PC-3 (cell line): ENCODE measurements around the gene BTBD16. TPM values are rescaled to one million over a fixed set of nuclear protein-coding genes. Genes with fewer than 3 reads are reported as not detected.

ENCODE experiments used
- ATAC-seq: fragments of 200-7000 bp; cut with Tn5 transposase; 2 replicates; pipeline ENCODE4 v1.9.1; 2020; ENCODE audit warnings: mild to moderate bottlenecking, moderate library complexity
- BruUV-seq: library from RNA; stranded (reverse); fragments of 400-500 nt; replicated peaks from 2 replicates; lab custom pipeline; 2021; lab: Mats Ljungman, UMichigan
- CTCF ChIA-PET: fragments of 300-600 bp; sonication (Branson Sonifier 250); formaldehyde crosslinking; loops from one replicate; lab custom pipeline; 2022; ENCODE audit warnings: antibody characterized with exemption; lab: Charles Lee
- POLR2A ChIA-PET: fragments of 300-600 bp; sonication (Branson Sonifier 250); formaldehyde crosslinking; loops from one replicate; lab custom pipeline; 2022; ENCODE audit warnings: antibody characterized with exemption; ENCODE audit not compliant: unreplicated experiment; lab: Charles Lee
- DNase-seq: peaks from one replicate; pipeline ENCODE4 v3.0.0-alpha.2; 2015
- H2AFZ ChIP-seq: fragments of 300-600 bp; sonication (generic); 2 replicates; pipeline ENCODE4 v1.6.0; 2016; ENCODE audit warnings: antibody characterized with exemption, low read length
- H3F3A ChIP-seq: fragments of 300-600 bp; sonication (generic); one replicate; pipeline ENCODE4 v1.6.0; 2017; ENCODE audit warnings: antibody characterized with exemption, low read length, control low read depth, mild to moderate bottlenecking; ENCODE audit not compliant: unreplicated experiment
- H3K27ac ChIP-seq: fragments of 300-600 bp; sonication (generic); 2 replicates; pipeline ENCODE4 v1.5.1; 2016; ENCODE audit warnings: mild to moderate bottlenecking, low read length
- H3K27me3 ChIP-seq: fragments of 300-600 bp; sonication (generic); 2 replicates; pipeline ENCODE4 v1.6.1; 2016; ENCODE audit warnings: low read length, mixed read lengths
- H3K36me3 ChIP-seq: fragments of 300-600 bp; sonication (generic); 2 replicates; pipeline ENCODE4 v1.6.1; 2016; ENCODE audit warnings: low read depth, mixed run types, low read length, mixed read lengths
- H3K4me1 ChIP-seq: fragments of 300-600 bp; sonication (generic); 2 replicates; pipeline ENCODE4 v1.5.1; 2016; ENCODE audit warnings: low read length; ENCODE audit not compliant: insufficient read depth
- H3K4me2 ChIP-seq: fragments of 300-600 bp; sonication (generic); 2 replicates; pipeline ENCODE4 v1.6.0; 2016; ENCODE audit warnings: low read length
- H3K4me3 ChIP-seq: fragments of 300-600 bp; sonication (generic); 2 replicates; pipeline ENCODE4 v1.5.1; 2016; ENCODE audit warnings: mild to moderate bottlenecking, low read length, mixed read lengths
- H3K79me2 ChIP-seq: fragments of 300-600 bp; sonication (generic); 2 replicates; pipeline ENCODE4 v1.6.1; 2017; ENCODE audit warnings: low read length, mixed read lengths
- H3K9ac ChIP-seq: fragments of 300-600 bp; sonication (generic); 2 replicates; pipeline ENCODE4 v1.6.0; 2016; ENCODE audit warnings: mild to moderate bottlenecking, low read length
- H3K9me2 ChIP-seq: fragments of 300-600 bp; sonication (generic); replicated peaks from 2 replicates; pipeline ENCODE4 v1.6.1; 2016; ENCODE audit warnings: mixed run types, low read length, mixed read lengths
- H3K9me3 ChIP-seq: fragments of 300-600 bp; sonication (generic); 2 replicates; pipeline ENCODE4 v1.6.1; 2016; ENCODE audit warnings: low read length, mixed read lengths
- H4K20me1 ChIP-seq: fragments of 300-600 bp; sonication (generic); 2 replicates; pipeline ENCODE4 v1.6.1; 2016; ENCODE audit warnings: low read length, mixed read lengths
- EZH2 ChIP-seq: fragments of 300-600 bp; sonication (generic); IDR thresholded peaks from one replicate; pipeline ENCODE4 v1.6.1; 2017; ENCODE audit warnings: antibody characterized with exemption, mild to moderate bottlenecking, low read length; ENCODE audit not compliant: unreplicated experiment
- EZH2phosphoT487 ChIP-seq: fragments of 300-600 bp; sonication (generic); IDR thresholded peaks from 2 replicates; pipeline ENCODE4 v1.6.1; 2018; ENCODE audit warnings: mild to moderate bottlenecking, antibody characterized with exemption, low read length, borderline replicate concordance
- intact Hi-C: fragments of 100-400 bp; cut with micrococcal nuclease; formaldehyde crosslinking; loops from 2 replicates; pipeline ENCODE4 v1.9.0; 2023
- total RNA-seq: library from RNA; depleted of rRNA; stranded (reverse); fragments of >200 nt; gene quantifications from 2 replicates; pipeline ENCODE4 v1.2.3, GENCODE V29; 2014
- TF ChIP-seq, protein P1 (sequence below): fragments of 300-600 bp; sonication (generic); conservative IDR thresholded peaks from 2 replicates; pipeline ENCODE4 v1.5.1; 2017; ENCODE audit warnings: antibody characterized with exemption, low read depth, mild to moderate bottlenecking, low read length

The BTBD16 gene
- total RNA-seq, 1 experiment from 2014 or later = not detected

DNA sequence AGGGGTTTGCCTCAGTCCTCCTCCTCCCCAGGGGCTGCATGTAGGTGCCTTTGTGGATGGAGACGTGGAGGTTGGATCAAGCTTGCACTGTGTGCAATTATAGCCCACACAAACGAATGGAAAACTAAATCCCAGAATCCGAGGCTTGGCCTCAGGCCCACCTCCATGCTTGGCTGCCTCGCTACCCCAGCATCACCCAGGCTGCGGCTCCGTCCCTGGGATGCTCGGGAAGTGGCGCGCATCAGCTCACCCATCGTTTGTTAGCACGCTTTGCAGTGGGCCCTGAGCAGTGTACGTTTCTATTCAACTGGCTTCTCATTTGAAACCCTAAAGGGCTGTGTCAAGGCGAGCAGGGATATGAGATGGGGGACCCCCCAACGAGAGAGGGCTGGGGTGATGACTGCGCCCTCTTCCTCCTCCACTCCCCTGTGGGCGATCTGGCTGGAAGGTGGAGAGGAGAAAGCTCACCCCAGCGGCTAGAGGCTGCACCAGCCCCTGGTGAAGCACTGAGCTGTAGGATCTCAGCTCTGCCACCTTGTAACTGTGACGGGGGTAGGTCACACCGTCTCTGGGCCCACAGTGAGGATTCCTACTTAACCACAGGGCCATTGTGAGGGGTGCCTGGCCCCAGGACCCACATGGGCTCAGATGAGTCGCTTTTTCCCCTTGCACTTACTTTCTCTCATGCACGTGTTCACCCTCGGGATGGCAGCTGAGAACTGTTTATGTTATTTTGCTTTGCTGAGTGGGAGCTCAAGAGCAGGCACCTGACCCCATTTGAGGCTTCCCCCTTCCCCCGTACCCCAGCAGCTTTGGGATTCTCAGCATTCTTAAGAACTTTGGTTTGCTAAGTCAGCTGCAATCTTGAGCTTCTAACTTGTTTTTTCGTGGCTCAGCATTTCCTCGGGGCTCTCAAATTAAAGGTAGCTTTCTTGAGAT, 12.7 kb upstream of the BTBD16 start:
- intact Hi-C loops = no loop called here
- BruUV-seq = no TSS peak

DNA sequence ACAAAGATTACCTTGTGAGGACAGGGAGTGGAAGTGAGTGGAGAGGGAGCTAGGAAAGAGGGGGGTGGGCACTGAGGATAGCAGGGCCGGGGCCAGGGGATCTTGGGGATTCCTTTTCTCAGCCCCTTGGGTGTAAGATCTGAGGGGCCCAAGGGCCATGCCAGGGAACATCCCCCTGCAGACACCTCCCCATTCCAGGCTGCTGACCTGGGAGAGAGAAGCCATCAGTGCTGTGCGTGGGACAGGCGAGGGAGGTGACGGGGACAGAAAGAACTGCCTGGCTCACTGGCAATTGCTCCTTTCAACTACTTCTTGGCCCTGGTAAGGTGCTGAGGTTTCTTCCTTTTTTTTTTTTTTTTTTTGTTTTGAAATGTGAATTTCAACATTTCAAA, 12.0 kb upstream of the BTBD16 start:
- Histone ChIP-seq H3F3A (no peaks in the 10 kb centered on the region), H4K20me1 (no peaks in the 10 kb centered on the region), H3K4me1 (peaks cover 5% of the 10 kb centered on the region), H3K27me3 (no peaks in the 10 kb centered on the region), H3K27ac (no peak overlapping the region), H3K9me3 (no peaks in the 10 kb centered on the region), H3K9me2 (no peaks in the 10 kb centered on the region), H3K4me3 (no peak overlapping the region), H3K9ac (no peak overlapping the region), H3K79me2 (no peaks in the 10 kb centered on the region), H3K36me3 (peaks cover 2% of the 10 kb centered on the region; the same call in 1 of the 2 replicates), H3K4me2 (no peak overlapping the region), H2AFZ (no peak overlapping the region)
- TF ChIP-seq, protein P1, sequence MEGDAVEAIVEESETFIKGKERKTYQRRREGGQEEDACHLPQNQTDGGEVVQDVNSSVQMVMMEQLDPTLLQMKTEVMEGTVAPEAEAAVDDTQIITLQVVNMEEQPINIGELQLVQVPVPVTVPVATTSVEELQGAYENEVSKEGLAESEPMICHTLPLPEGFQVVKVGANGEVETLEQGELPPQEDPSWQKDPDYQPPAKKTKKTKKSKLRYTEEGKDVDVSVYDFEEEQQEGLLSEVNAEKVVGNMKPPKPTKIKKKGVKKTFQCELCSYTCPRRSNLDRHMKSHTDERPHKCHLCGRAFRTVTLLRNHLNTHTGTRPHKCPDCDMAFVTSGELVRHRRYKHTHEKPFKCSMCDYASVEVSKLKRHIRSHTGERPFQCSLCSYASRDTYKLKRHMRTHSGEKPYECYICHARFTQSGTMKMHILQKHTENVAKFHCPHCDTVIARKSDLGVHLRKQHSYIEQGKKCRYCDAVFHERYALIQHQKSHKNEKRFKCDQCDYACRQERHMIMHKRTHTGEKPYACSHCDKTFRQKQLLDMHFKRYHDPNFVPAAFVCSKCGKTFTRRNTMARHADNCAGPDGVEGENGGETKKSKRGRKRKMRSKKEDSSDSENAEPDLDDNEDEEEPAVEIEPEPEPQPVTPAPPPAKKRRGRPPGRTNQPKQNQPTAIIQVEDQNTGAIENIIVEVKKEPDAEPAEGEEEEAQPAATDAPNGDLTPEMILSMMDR = no peak
- TF ChIP-seq EZH2phosphoT487 (no peak), EZH2 (no peak)
- ChIA-PET POLR2A (no interaction called here), CTCF (no interaction called here)
- ATAC-seq (no peak), DNase-seq (no peak)
- intact Hi-C loops = no loop called here
- no TSS peak for BruUV-seq

More for the DNA sequence above, 12.7 kb upstream of the BTBD16 start:
- H3K27ac ChIP-seq = no peak overlapping the region
- ChIA-PET POLR2A (no interaction called here), CTCF (interaction anchor here (0.7 kb wide), 1 partner anchor 10 kb away, joined by 3 read pairs; no protein-coding TSS in a partner anchor)
- H3K27me3 ChIP-seq = no peaks in the 10 kb centered on the region
- ATAC-seq (no peak), DNase-seq (no peak)
- H4K20me1 ChIP-seq = no peaks in the 10 kb centered on the region
- H3F3A ChIP-seq = no peaks in the 10 kb centered on the region
- no peaks in the 10 kb centered on the region for H3K79me2 ChIP-seq
- H3K9ac ChIP-seq = no peak overlapping the region
- no peak for TF ChIP-seq EZH2
- TF ChIP-seq, protein P1 = no peak
- TF ChIP-seq EZH2phosphoT487 = no peak
- no peak overlapping the region for H3K4me3 ChIP-seq
- H3K4me2 ChIP-seq = no peak overlapping the region
- H3K9me2 ChIP-seq = no peaks in the 10 kb centered on the region
- H3K9me3 ChIP-seq = no peaks in the 10 kb centered on the region
- H3K4me1 ChIP-seq = no peaks in the 10 kb centered on the region
- H3K36me3 ChIP-seq = peaks cover 2% of the 10 kb centered on the region
- no peak overlapping the region for H2AFZ ChIP-seq

DNA sequence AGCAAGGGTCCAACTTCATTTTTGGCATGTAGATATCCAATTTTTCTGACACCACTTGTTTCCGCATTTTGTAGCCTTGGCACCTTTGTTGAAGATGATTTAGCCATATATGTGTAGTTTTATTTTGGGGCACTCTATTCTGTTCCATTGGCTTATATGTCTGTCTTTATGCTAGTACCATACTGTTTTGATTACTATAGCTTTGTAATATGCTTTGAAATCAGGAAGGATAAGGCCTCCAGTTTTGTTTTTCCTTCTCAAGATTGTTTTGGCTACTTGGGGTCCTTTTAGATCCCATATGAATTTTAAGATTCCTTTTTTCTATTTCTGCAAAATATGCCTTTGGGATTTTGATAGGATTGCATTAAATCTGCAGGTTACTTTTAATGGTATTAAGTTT, 9.5 kb upstream of the BTBD16 start:
- BruUV-seq = no TSS peak

More for the DNA sequence above, 9.5 kb upstream of the BTBD16 start:
- Histone ChIP-seq H3K27ac (no peak overlapping the region), H3F3A (no peaks in the 10 kb centered on the region), H3K9me2 (no peaks in the 10 kb centered on the region), H3K79me2 (no peaks in the 10 kb centered on the region), H3K9ac (no peak overlapping the region), H4K20me1 (no peaks in the 10 kb centered on the region), H3K4me1 (peaks cover 14% of the 10 kb centered on the region), H3K9me3 (no peaks in the 10 kb centered on the region), H2AFZ (no peak overlapping the region), H3K4me2 (no peak overlapping the region), H3K36me3 (peaks cover 2% of the 10 kb centered on the region; the same call in 1 of the 2 replicates), H3K27me3 (no peaks in the 10 kb centered on the region), H3K4me3 (no peak overlapping the region)
- CTCF ChIA-PET = no interaction called here
- TF ChIP-seq, protein P1 = no peak
- no peak for TF ChIP-seq EZH2
- no peak for TF ChIP-seq EZH2phosphoT487
- ATAC-seq (no peak), DNase-seq (no peak)
- POLR2A ChIA-PET = no interaction called here
- intact Hi-C loops = no loop called here
